ENCODE data around the gene NOVA1.
"Not testable (repeated sequence)": the region's sequence is repeated elsewhere in the genome, so short reads cannot be mapped to it uniquely, and the experiment has no call there.

NOVA1 gene, protein sequence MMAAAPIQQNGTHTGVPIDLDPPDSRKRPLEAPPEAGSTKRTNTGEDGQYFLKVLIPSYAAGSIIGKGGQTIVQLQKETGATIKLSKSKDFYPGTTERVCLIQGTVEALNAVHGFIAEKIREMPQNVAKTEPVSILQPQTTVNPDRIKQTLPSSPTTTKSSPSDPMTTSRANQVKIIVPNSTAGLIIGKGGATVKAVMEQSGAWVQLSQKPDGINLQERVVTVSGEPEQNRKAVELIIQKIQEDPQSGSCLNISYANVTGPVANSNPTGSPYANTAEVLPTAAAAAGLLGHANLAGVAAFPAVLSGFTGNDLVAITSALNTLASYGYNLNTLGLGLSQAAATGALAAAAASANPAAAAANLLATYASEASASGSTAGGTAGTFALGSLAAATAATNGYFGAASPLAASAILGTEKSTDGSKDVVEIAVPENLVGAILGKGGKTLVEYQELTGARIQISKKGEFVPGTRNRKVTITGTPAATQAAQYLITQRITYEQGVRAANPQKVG

GRCh38 chr14:26597589-26598080 lies at the start of gene NOVA1:
TSS of gene NOVA1 (minus strand) at chr14:26598033. CDS start at chr14:26597436, 597 bp downstream.
- no peak for DNase-seq

- not testable (repeated sequence) for DNase-seq
These were observed 47.2 kb upstream of the NOVA1 start for GRCh38 chr14:26645057-26645456.

DNA sequence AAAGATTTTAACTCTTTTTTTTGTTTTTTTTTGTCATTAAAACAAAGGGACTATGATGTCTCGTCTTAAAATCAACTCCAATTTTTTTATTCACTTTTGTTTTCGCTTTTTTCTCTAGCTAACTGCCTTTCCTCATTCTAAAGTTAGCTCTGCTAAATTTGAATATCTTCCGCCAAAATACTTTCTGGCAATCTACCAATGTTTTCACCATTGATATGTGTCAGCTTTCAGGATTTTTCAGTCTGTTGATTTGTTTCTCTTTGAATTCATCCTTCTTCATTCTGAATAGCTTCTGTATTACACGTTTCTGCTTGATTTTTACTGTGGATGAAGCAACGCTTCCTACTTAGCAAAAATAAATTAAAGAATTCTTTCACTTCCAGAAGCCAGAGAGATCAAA lies 38.7 kb upstream of the NOVA1 start:
- no peak for DNase-seq

- not testable (repeated sequence) for DNase-seq
These were observed 37.1 kb upstream of the NOVA1 start for GRCh38 chr14:26634946-26635345.

GRCh38 chr14:26626256-26626655 lies 28.4 kb upstream of the NOVA1 start:
- DNase-seq = no peak

- no peak for DNase-seq
These were observed 24.8 kb upstream of the NOVA1 start for GRCh38 chr14:26622611-26623010.

- no peak for DNase-seq
These were observed 24.2 kb upstream of the NOVA1 start for GRCh38 chr14:26621807-26622560.

GRCh38 chr14:26621364-26621763 lies 23.5 kb upstream of the NOVA1 start:
- DNase-seq = no peak

GRCh38 chr14:26611259-26611658 lies 13.4 kb upstream of the NOVA1 start:
- no peak for DNase-seq

DNA sequence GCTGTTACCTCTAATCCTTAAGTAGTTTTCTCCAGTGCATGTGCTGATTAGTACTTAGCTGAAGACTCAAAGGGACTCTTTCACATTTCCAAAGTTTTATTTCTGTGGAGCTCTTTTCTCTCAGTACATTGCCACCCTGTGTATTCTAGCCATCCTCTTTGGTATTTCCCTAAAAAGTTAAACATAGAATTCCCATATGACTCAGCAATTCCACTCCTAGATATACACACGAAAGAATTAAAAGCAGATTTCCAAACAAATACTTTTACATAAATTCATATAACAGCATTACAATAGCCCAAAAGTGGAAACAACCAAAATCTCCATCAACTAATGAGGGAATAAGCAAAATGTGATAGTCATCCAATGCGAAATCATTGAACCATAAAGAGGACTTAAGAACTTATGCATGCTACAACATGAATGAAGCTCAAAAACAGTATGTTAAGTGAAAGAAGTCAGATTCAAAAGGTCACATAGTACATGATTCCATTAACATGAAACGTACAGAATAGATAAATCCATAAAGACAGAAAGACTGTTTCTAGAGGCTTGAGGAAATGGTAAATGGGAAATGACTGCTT lies 9.0 kb upstream of the NOVA1 start:
- no peak for DNase-seq

GRCh38 chr14:26605602-26606001 lies 7.8 kb upstream of the NOVA1 start:
- no peak for DNase-seq

- DNase-seq = no peak
These were observed 5.1 kb upstream of the NOVA1 start for GRCh38 chr14:26602902-26603301.

DNA sequence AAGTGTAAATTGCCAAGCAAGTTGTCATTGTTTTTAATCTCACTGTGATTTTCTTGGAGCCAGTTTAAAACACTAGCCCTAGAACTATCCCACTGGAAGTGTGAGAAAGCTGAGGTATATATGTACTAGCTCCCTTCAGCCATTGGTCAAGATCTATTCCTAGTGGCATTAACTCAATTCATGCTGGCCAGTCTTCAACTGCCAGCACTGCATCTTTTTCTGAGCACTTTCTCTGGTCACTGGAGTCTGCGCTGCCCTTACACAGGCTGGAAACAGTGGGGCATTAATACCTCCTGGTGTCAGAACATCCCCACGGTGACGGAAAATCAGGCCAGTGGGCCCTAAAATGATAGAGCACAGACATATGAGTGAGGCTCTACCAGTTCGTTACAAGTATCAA lies 4.0 kb upstream of the NOVA1 start:
- DNase-seq = no peak

GRCh38 chr14:26599291-26599690 lies 1.5 kb upstream of the NOVA1 start:
- DNase-seq = no peak

- DNase-seq = no peak
These were observed 869 bp upstream of the NOVA1 start for GRCh38 chr14:26598672-26599131.

DNA sequence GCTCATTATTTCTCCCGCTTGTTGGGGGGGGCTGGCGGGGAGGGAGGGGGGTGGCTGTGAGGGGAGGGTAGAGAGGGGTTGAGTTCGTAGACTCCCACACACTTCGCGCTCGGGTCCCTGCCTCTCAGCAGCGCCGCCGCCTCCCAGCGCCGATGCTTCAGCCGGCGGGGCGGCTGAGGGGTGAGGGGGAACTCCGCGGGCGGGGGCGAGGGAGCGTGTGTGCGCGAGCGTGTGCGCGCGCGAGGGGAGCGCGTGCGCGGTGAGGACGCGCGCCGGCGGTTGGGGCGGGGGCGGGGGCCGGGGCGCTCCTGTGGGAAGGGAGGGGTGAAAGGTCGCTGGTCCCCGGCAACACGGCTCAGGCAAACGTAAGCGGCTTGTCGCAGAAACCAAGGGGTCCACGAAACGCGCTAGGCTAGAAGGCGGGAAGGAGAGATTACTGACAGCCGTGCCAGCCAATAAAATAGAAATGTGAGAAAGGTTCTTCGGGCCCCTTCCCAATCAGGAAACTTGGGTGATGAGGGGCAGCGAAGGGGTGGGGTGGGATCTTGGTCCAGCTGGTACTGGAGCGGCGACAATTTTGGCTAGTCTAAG lies 343 bp upstream of the NOVA1 start:
- no peak for DNase-seq

DNA sequence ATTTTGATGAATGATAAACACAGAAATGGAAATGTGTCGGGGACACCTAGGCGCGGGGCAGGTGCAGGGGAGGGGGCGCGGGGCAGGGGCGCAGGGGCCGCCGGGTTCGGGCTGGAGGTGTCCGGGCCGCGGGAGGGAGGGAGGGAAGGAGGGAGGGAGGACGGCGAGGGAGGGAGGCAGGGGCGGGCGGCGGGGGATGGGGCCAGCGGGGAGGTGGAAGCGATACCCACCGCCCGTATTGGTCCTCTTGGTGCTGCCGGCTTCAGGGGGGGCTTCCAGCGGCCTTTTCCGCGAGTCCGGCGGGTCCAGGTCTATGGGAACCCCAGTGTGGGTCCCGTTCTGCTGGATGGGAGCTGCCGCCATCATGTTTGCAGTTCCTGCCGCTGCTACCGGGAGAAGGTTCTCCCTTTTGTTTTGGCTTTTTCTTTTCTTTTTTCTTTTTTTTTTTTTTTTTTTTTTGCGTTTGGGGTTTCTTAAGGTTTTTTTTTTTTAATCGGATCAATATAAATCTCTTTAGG lies 703 bp downstream of the NOVA1 start:
- DNase-seq = no peak

DNA sequence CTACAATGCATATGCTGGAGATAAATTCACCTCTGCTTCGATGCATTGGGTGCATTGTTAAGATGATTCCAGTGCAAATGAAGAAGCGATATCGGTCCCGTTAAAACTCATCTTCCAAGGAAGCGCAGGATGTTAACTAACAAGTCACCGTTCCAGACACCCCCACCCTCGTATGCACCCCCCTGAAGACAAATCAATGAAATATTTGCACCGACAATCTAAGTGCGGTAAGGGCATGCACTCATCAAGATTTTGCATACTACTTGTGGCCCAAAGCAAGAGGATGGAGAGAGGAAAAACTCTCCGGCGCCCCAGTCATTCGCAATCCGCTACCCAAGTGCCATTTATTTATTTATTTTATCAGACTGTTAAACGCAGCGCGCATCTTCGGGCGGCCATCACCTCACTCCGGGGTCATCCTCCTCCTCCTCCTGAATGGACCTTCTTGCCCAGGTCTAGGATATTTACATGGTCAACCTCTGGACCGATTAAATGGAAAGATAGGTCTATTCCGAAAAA lies 1.2 kb downstream of the NOVA1 start:
- no peak for DNase-seq

DNA sequence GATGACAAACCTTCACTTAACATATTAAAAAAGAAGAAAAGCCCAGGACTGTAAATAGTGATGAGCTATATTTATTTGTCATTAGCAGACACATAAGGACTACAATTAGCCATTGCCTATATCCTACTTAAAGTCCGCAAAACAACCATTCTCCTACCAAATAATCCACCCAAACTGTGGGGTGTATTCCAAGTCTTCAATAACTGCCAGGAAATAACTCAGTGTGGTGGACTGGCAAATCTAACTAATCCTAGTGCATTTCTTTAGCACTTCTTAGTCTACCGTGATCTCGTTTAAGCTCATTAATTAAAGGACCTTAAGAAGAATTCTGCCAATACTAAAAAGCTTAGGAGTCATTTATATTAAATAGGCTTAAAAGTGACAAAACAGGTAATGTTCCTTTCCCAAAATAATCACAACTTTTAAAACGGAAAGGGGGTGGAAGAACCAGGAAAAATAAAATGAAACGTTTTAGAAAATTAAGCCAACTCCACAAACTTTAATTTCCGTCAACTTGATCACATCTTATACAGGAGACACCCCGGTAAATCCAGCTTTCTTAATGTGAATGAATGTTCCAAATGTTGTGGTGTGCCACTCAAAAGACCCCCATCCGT lies 1.8 kb downstream of the NOVA1 start:
- DNase-seq = no peak

DNA sequence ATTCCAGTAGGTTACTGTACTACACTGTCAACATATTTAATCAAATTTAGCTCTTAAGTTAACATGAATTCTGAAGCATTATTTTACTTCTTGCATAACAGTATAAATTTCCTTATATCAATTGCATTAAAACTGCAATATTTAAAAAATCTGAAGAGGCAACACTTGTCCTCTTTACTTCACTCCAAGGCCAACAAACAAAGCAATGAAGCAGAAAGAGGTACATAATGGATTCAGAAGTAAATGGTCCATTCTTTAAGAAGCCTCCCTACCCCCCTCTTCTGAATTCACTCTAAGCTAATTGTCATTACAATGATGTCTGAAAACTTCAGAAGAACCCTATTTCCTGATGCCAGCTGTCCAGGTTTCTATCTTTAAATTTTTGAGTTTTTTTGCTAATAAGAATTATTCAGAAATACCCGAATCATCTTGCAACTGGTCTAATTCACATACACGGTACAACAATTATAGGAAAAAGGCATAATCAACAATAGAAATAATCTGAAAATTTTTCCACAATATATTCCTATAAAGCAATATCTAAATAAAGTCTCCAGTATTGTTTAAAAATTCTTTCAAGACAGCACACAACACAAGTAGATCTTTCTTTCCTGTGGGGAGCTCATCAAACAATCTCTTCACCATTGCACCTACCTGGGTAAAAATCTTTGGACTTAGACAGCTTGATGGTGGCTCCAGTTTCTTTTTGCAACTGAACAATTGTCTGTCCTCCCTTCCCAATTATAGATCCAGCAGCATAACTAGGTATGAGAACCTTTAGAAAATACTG lies 2.9 kb downstream of the NOVA1 start:
- no peak for DNase-seq

DNA sequence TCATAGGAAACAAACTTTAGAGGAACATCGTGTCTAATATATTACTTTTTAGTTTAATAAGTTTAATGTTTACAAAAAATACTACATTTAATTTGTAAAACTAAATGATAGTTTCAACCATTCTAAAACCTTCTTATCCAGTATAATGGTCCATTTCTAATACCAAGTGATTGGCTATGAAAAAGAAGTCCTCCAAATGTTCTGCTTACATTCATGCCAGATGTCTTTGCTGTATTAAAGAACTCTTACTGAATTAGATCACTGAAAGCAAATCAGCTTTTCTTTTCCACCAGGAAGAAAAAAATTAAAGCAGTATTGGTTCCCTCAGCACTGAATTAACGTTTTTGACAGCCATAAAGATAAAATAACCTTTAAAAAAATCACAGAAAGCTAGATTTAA lies 3.7 kb downstream of the NOVA1 start:
- no peak for DNase-seq

Measured in activated CD4-positive, alpha-beta T cell treated with anti-CD3 and anti-CD28 coated beads for 4 hours (primary cell).